ENCODE results near the gene SCD5.
"Not testable (repeated sequence)": the region's sequence is repeated elsewhere in the genome, so short reads cannot be mapped to it uniquely, and the experiment has no call there.

SCD5 gene

DNA sequence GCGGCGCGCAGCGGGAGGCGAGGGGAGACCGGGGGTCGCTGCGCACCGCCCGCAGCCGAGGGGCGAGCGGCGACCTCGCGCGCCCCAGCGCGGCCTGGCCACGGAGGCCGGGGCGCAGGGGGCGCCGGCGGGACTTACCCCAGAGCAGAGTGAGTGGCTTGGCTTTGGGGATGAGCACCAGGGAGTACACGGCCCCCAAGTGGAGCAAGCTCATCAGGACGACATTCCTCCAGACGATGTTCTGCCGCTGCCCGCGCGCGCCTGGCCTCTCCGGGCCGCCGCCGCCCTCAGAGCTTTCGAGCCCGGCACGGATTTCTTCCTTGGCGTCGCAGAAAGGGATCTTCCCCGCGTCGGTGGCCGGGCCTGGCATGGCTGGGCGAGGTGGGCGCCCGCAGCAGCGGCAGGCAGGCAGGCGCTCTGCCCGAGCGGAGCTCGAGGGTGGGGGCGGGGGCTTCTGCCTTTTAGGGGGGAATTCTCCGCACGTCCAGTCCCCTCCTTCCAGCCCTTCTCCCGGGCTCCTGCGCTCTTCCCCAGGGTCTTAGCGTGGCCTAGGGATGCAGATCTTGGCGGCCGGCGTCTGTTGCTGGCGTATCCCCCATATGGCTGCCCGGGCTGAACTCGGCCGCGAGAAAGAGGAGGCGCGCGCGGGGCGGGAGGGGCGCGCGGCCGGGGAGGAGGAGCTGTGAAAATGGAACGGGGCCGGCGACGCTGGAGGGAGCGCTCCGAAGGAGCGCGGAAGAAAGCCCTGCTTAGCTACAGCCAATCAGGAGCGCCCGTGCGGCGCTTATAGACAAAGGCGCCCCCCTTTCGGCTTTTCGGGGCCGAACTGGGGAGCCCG lies at the start of gene SCD5:
Gene SCD5 (minus strand): TSS at position 629 of the 838 bp plus-strand sequence. CDS start 259 bp downstream, at position 370.
- DNase-seq (ENCODE audit: low spot score), result peak; percentile 91

DNA sequence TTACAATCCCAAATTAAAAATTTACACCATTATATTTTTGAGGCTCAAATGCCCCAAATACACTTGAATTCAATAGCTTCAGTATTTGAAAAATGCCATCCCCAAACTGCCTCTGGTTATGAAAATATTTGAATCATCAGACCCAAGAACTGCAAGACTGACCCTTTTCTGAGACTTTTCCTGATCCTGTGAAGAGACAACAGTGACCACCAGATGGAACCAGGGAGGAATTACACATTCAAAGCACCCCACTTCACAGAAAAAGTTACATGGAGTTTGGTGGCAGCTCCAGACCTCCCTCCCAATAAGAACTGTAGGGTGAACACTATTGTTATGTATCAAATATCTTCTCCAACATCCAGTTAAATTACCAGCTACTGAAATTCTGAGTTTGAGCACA lies 44.0 kb upstream of the SCD5 start:
- DNase-seq (ENCODE audit: low spot score), result no peak

DNA sequence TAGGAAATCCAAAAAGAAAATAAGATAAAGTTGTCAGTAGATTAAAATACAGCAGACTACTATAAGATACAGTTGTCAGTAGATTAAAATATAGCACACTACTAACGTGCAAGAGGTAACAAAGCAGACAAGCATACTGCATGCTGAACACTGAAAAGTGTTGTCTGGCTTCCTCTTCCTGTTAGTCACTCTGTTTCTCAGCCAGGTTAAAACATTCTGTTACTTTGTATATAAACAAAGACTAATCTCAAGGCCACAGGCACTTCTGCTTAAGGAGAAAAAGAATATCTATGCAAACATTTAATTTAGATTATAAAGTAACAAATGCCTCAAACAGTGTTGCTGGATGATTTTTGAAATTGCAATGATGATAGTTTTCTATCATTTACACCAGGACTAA lies 41.0 kb upstream of the SCD5 start:
- no peak for DNase-seq (ENCODE audit: low spot score)

DNA sequence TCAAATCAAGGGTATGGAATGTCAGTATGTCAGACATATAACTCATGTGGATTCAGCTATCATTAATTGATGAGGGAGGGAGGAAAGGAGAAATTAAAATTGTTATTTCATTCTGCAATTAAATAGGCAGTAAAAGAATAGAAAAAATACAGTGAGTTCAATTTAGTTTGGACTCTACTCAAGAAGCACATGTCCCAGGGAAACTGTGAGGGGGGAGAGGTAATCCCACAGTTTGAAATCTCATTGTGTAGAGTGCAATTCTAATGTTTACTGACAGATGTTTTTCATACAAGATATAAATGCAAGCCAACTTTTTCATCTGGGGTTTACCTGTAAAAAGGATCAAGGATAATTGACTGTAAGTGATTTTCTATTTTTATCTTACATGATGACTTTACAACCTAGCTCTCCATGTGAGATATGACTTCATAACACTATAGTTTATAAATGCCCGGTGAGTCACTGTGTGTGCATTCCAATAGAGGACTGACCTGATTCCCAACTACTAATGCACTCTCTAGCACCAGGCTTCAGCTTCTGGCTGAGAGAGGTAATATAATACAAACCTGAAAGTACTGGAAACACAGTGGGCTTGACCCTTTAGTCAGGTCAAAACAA lies 35.2 kb upstream of the SCD5 start:
- DNase-seq (ENCODE audit: low spot score), result no peak

DNA sequence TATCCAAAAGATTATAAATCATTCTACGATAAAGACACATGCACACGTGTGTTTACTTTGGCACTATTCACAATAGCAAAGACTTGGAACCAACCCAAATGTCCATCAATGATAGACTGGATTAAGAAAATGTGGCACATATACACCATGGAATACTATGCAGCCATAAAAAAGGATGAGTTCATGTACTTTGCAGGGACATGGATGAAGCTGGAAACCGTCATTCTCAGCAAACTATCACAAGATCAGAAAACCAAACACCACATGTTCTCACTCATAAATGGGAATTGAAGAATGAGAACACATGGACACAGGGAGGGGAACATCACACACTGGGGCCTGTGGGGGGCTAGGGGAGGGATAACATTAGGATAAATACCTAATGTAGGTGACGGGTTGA lies 34.5 kb upstream of the SCD5 start:
- DNase-seq (ENCODE audit: low spot score), result not testable (repeated sequence)

DNA sequence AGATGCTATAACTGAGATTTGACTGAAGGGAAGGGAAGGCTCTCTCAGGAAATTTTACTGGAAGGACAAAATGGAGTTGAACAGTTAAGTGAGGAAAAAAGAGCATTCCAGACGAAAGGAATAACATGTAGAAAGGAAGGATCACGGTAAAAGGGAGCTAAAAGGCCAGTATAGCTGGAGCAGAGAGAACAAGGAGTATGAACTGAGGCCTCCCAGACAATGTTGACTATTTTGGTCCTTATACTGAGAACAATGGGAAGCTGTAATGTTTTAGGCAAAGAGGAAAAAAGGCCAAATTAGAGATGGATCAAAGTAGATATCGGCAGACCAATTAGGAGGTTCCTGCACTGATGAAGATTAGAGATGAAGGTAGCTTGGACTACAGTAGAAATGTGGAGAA lies 26.8 kb upstream of the SCD5 start:
- DNase-seq (ENCODE audit: low spot score), result no peak

DNA sequence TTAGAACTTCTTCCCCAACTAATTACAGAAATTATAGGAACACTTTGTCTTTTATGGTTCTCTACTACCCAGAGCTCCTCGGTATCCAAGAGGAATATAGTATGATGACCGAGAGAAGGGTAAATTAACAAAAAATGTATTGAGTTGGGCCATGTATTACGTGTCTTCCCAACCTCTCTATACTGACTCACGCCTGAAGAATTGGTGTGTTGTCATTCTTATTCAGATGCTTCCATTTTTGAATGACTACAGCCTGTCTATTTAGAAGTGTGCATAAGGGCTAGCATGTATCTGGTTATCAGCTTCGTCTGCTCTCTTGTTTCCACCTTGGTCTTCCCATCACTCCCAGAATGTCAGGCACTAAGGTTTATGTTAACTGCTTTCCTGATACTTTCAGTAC lies 24.5 kb upstream of the SCD5 start:
- DNase-seq (ENCODE audit: low spot score), result no peak

DNA sequence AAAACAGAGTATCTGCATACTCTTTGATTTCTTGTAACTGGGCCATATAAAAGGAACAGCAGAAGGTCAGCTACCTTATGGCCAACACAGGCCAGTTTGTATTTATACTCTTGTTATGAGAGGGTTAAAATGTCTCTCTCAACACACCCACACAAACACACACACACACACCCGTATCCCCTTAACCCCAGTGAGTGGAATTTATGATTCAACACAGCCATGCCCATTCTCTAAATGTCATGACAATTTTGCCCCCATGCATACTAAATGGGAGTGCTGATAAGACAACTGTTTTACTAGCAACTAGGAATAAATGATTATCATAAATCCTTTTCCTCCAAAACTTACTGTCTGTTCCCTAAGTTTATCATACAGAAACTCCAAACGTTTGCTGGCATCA lies 22.1 kb upstream of the SCD5 start:
- no peak for DNase-seq (ENCODE audit: low spot score)

DNA sequence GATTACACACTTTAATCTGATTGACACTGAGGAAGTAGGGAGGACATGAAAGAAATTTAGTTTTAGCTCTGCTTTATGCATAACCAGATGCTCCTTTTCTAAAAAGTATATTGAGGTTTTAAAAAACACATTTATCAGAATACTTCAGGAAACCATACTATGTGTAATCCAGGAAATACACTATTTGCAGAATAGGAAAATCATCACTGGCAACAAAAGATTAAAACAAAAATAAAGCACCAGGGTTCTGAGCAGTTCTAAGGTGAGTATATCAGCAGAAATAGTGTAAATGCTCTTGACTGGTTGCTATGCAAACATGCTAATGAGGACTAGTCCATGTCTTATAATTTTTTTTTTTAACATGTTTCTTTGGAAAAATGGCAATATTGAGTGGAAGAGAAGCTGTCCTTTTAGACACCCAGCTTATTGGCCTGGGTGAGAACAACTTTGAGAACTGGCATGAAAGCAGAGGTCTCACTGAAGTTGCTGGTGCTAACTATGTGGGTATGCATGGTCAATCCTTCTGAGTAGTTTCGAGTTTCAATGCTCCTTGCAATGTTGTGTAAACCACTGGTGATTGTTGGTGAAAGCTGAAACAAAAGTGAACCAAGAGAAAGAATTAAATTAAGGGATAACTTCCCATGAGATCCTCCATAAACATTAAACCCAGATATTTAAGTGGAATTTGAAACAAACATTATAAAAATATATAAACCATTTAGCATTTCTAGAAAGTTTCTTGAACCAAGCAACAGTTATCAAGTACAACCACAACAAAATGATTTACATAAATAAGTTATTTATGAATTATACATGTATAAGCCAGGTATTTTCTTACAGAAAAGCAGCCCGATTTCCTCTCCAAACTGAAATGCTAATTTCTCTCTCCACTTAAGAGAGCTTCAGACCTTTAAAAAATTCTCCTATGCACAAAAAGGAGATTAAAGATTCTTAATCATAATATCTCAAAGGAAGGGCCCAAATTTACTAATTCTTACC lies 20.4 kb upstream of the SCD5 start:
- no peak for DNase-seq (ENCODE audit: low spot score)

DNA sequence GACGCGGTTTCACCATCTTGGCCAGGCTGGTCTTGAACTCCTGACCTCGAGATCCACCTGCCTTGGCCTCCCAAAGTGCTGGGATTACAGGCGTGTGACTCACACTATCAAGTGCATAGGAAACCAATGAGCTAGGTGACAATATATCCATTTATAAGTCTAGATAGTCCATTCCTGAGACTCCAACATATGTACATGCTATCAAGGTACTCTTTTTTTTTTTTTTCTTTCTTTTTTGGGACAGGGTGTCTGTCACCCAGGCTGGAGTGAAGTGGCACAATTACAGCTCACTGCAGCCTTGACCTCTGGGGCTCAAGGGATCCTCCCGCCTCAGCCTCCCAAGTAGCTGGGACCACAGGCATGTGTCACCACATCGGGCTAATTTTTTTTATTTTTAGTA lies 18.3 kb upstream of the SCD5 start:
- DNase-seq (ENCODE audit: low spot score), result not testable (repeated sequence)

DNA sequence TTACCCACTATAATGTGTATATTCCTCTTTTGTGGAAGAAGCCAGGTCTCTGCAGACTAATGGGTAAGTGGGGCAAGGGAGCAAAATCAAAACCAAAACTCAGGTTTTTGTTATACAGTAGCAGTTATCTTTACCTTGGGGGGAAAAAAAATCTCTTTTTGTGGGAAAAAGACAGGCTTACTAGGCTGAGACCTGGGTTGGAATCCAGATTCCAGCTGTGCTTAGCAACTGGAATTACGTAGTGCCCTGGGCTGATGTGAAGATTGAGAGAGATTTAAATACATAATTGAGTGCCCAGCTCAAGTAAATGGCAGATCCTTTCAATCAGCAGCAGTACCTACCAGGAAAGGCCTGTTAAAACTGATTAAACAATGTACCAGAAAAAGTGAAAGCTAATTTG lies 15.4 kb upstream of the SCD5 start:
- DNase-seq (ENCODE audit: low spot score), result no peak

DNA sequence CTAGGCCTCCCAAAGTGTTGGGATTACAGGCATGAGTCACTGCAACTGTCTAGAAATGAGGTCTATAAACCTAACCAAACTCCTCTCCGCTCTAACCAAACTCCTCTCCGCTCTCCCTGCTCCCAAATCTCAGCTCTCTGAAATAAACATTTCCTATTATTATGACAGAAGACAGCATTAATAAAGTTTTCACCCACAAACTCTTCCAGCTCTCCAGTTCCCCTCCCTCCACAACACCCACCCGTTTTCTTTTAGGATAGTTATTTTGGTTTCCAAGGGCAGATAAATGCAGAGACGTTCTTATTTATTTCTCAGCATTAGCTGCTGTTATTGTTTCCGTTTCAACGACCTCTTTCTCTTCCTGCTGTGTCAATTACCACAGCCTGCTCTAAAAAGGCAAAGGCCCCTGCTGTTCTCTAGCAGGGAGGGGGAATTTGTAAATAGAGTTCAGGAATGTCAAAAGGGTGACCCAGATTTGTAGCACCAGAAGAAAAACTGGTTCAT lies 13.3 kb upstream of the SCD5 start:
- no peak for DNase-seq (ENCODE audit: low spot score)

DNA sequence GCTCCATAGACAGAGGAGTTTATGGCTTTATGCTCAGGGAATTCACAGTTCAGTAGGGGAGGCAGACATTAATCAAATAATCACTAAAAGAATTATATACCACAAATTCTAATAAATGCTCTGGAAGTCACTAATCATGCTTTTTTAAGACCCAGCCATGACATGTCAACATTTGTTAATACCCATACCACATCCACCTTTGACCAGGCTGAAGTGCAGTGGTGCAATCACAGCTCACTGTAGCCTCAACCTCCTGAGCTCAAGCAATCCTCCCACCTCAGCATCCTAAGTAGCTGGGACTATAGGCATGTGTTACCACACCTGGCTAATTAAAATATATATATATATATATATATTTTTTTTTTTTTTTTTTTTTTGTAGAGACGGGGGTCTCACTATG lies 12.8 kb upstream of the SCD5 start:
- no peak for DNase-seq (ENCODE audit: low spot score)

DNA sequence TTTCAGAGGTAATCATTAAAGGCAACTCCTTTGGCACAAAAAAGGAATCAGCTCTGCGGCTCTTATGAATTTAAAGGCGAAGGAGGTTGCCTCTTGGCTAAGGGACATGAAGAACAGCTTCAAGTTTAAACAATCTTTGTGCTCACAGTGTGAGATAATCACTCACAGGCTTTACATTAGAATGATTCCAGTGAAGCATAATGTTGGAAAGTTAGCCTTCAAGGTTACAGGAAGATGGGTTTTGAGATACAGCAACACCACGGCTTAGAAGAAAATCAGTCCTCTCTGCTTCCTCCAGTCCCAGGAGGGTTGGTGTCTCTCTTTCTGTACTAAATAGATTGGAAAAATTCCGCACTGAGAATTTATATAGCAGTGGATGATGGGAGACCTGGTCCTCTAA lies 11.6 kb upstream of the SCD5 start:
- no peak for DNase-seq (ENCODE audit: low spot score)

DNA sequence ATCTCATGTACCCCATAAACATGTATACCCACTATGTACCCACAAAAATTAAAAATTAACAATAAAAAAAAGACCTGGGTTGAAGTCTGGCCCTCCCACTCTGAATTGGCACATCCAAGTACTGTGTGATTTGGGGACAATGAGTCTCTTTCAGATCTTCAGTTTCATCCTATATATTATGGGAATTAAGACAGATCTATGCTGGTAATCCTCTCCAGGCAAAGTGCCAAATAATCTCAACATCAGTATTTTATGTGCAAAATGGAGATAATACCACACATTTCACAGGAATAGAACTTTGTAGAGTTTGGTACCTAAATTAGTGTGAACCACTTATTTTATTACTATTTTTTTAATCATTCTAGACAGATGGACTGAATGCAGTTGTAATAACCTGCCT lies 11.0 kb upstream of the SCD5 start:
- no peak for DNase-seq (ENCODE audit: low spot score)

DNA sequence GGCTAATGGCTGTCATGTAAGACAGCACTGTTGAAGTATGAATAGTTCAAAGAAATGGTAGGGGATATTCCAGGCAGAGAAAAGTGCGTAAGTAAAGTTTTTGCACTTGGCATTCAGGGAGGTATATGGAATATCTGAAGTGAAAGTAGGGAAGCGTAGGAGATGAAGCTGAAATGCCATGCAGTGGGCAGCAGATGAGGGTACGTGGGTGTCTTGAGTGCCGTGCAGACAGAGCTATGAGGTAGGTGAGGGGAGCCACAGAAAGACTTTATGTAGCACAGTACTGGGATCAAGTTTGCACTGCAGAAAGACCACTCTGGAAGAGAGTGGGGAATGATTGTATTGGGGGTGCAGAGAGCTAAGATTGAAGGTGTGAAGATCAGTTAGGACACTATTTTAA lies 5.2 kb upstream of the SCD5 start:
- no peak for DNase-seq (ENCODE audit: low spot score)

DNA sequence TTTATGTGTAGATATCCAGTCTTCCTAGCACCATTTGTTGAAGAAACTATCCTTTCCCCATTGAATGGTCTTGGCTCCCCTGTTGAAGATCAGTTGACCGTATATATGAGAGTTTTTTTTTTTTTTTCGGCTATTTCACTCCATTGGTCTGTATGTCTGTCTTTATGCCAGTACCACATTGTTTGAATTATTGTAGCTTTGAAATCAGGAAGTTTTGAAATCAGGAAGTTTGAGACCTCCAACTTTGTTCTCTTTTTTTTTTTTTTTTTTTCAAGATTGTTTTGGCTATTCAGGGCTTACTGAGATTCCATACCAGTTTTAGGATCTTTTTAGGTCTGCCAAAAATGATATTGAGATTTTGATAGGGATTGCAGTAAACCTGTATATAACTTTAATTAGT lies 4.3 kb upstream of the SCD5 start:
- DNase-seq (ENCODE audit: low spot score), result no peak

DNA sequence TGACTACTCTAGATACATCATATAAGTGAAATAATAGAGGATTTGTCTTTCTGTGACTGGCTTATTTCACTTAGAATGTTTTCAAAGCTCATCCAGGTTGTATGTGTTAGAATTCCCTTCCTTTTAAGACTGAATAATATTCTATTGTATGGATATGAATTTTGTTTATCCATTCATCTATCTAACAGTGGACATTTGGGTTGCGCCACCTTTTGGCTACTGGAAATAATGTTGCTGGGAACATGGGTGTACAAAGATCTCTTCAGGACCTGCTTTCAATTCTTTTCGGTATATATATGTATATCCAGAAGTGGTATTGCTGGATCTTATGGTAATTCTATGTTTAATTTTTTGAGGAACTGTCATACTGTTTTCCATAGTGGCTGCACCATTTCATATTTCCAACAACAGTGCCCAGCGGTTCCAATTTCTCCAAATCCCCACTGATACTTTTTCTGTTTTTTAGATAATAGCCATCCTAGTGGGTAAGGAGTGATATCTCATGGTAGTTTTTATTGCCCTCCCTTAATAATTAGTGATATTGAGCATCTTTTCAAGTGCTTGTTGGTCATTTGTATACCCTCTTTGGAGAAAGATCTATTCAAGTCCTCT lies 3.4 kb upstream of the SCD5 start:
- DNase-seq (ENCODE audit: low spot score), result no peak

DNA sequence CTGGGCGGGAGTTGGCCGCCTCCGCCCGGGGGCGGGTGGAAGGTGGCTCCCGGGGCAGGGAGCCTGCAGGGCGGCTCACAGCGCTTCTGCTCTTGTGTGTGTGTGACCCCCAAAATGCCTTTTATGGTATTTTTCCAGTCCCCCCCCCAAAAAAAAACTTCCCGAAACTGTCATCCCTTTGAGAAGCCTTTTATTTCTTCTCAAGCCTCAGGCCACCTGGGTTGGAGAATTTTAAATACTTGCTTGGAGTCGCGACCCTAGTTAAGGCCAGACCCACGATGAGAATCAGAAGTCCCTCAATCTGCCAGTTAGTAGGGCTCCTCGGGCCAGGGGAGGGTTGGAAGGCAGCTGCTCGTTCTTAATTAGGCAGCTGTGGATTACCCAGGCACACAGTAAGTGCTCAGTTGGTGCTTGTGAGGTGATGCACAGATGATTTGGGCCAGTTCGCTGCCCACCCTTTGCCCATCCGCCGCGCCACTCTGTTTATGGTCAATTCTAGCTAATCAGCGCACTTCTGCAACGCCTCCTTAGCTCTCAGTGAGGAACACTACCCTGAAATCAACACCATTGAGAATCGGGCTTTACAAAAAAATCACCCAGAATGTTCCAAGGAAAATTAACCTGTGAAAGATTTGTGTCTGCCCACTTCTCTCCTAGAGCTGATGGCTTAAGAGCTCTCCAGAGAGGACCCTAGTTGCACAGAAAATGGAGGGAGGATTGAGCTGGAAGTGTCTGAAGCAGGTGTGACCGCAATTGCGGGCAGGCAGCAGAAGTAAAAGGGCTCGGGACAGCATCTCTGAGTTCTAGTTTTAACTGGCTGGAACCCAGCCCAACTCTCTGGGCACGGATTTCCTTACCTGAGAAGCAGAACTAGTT lies 648 bp upstream of the SCD5 start:
- DNase-seq (ENCODE audit: low spot score), result peak; percentile 54

DNA sequence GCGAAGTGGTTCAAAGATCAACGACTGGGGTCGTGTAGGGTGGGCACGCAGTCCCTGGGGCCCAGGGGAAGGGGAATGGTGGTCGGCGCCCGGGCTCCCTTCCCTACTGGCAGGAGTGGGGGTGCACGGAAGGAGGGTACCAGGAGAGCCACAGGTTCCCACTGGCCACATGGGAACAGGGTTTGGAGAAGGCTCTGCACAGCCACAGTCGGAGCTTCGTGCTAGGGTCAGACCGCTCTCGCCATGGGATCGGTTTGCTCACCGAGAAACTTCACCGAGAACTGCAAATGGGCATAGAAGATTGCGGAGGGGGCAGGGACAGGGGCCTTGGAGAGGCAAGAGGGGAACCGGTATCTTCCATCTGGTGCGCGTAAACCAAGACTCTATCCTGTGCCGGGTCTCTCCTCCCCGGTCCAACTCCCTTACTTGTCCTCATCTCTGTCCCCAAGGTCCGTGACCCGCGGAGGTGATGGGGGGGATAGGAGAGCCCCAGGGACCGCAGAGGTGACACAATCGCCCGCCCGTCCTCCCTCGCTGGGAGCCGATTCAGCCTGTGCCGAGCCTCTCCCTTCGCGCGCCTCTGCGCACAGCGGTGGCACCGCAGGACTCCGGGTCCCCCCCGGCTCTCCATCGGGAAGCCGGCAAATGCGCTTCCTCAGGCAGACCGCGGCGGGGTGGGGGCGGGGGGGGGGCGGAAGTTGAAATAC lies 1.0 kb downstream of the SCD5 start:
- peak; percentile 72 for DNase-seq (ENCODE audit: low spot score)

All from D341Med (cell line).